ENCODE measurements around the gene ARHGEF10L.

- TF ChIP-seq GATA2 (IDR thresholded peaks at IDR 0.05; ENCODE audit: low read depth, low read length) (no peak), GATA3 (IDR thresholded peaks at IDR 0.05; ENCODE audit: low read depth, low read length) (no peak)
Observed at GRCh38 chr1:17494114-17494729, 45.3 kb upstream of the ARHGEF10L start.

Data from SH-SY5Y (cell line).